IMR-90 (cell line): Measurements from ENCODE around the gene NTM. TPM values are rescaled to one million over a fixed set of nuclear protein-coding genes. Genes with fewer than 3 reads are reported as not detected.

Experiments used
- ATAC-seq: fragments of 200-7000 bp; cut with Tn5 transposase; 2 replicates; pipeline ENCODE4 v1.9.1; 2020; ENCODE audit warnings: low read depth, mild to moderate bottlenecking, moderate library complexity
- BruUV-seq: library from RNA; stranded (reverse); fragments of 400-500 nt; replicated peaks from 2 replicates; lab custom pipeline; 2021; lab: Mats Ljungman, UMichigan
- CTCF ChIA-PET: fragments of 300-600 bp; formaldehyde crosslinking; extraction: SDS; loops from one replicate; lab custom pipeline; 2021; ENCODE audit warnings: antibody characterized with exemption; lab: Yijun Ruan, JAX
- POLR2A ChIA-PET: fragments of 300-600 bp; sonication (Branson Sonifier 250); formaldehyde crosslinking; loops from one replicate; lab custom pipeline; 2022; ENCODE audit warnings: antibody characterized with exemption; ENCODE audit not compliant: unreplicated experiment; lab: Charles Lee
- DNase-seq: peaks from one replicate; pipeline ENCODE4 v3.0.0; 2013
- H2AFZ ChIP-seq: replicated peaks from 2 replicates; pipeline ENCODE3; 2013; ENCODE audit warnings: low read length, mild to moderate bottlenecking; ENCODE audit not compliant: poor library complexity
- H2AK5ac ChIP-seq: 2 replicates; pipeline ENCODE4 v1.6.1; 2013; ENCODE audit warnings: low read depth, low read length, inconsistent platforms
- H2AK9ac ChIP-seq: replicated peaks from 2 replicates; pipeline ENCODE3; 2013; ENCODE audit warnings: mild to moderate bottlenecking, low read depth, low read length, moderate library complexity; ENCODE audit not compliant: poor library complexity
- H2BK120ac ChIP-seq: 2 replicates; pipeline ENCODE4 v1.6.1; 2013; ENCODE audit warnings: low read depth, low read length, inconsistent platforms
- H2BK15ac ChIP-seq: 3 replicates; pipeline ENCODE4 v1.6.1; 2013; ENCODE audit warnings: low read depth, low read length, inconsistent platforms
- H2BK20ac ChIP-seq: 2 replicates; pipeline ENCODE4 v1.6.1; 2013; ENCODE audit warnings: low read depth, mild to moderate bottlenecking, inconsistent platforms, low read length, moderate library complexity
- H2BK5ac ChIP-seq: 2 replicates; pipeline ENCODE4 v1.6.1; 2013; ENCODE audit warnings: mild to moderate bottlenecking, low read depth, low read length, inconsistent platforms; ENCODE audit not compliant: poor library complexity, severe bottlenecking
- H3K14ac ChIP-seq: replicated peaks from 2 replicates; pipeline ENCODE4 v1.6.1; 2013; ENCODE audit warnings: low read depth, low read length, inconsistent platforms
- H3K18ac ChIP-seq: 2 replicates; pipeline ENCODE4 v1.6.1; 2013; ENCODE audit warnings: low read depth, low read length, control low read depth
- H3K23ac ChIP-seq: 2 replicates; pipeline ENCODE4 v1.6.1; 2013; ENCODE audit warnings: low read depth, low read length, inconsistent platforms
- H3K27ac ChIP-seq: 2 replicates; pipeline ENCODE4 v1.5.1; 2013; ENCODE audit warnings: mild to moderate bottlenecking, control low read depth, low read length; ENCODE audit not compliant: insufficient read depth
- H3K27me3 ChIP-seq: 2 replicates; pipeline ENCODE4 v1.6.1; 2013; ENCODE audit warnings: low read length; ENCODE audit not compliant: control insufficient read depth, insufficient read depth
- H3K36me3 ChIP-seq: 2 replicates; pipeline ENCODE4 v1.6.1; 2013; ENCODE audit warnings: low read length, mixed read lengths; ENCODE audit not compliant: control insufficient read depth, insufficient read depth
- H3K4ac ChIP-seq: 2 replicates; pipeline ENCODE4 v1.6.1; 2013; ENCODE audit warnings: low read depth, low read length, inconsistent platforms
- H3K4me1 ChIP-seq: 2 replicates; pipeline ENCODE4 v1.6.1; 2013; ENCODE audit warnings: low read length, mixed read lengths; ENCODE audit not compliant: control insufficient read depth, insufficient read depth
- H3K4me2 ChIP-seq: 2 replicates; pipeline ENCODE4 v1.6.1; 2013; ENCODE audit warnings: low read depth, mild to moderate bottlenecking, control low read depth, low read length, moderate library complexity
- H3K4me3 ChIP-seq: 2 replicates; pipeline ENCODE4 v1.5.1; 2013; ENCODE audit warnings: low read depth, mild to moderate bottlenecking, control low read depth, low read length, moderate library complexity; ENCODE audit not compliant: insufficient read depth
- H3K56ac ChIP-seq: 2 replicates; pipeline ENCODE4 v1.6.1; 2013; ENCODE audit warnings: low read length, inconsistent platforms; ENCODE audit not compliant: insufficient read depth; ENCODE audit errors: extremely low read depth
- H3K79me1 ChIP-seq, 2 experiments: 2 replicates each; pipeline ENCODE4 v1.6.1; 2013; ENCODE audit warnings: low read length in 2 of 2, inconsistent platforms in 1 of 2, low read depth in 1 of 2
- H3K9ac ChIP-seq: 2 replicates; pipeline ENCODE4 v1.6.1; 2013; ENCODE audit warnings: low read depth, low read length, control low read depth
- H3K9me1 ChIP-seq: 2 replicates; pipeline ENCODE4 v1.6.1; 2013; ENCODE audit warnings: low read length, inconsistent platforms; ENCODE audit not compliant: insufficient read depth
- H3K9me3 ChIP-seq: 2 replicates; pipeline ENCODE4 v1.6.1; 2013; ENCODE audit warnings: low read length; ENCODE audit not compliant: control insufficient read depth, insufficient read depth
- H4K20me1 ChIP-seq: 2 replicates; pipeline ENCODE4 v1.6.1; 2013; ENCODE audit warnings: low read length, inconsistent platforms; ENCODE audit not compliant: insufficient read depth
- H4K5ac ChIP-seq: 2 replicates; pipeline ENCODE4 v1.6.1; 2013; ENCODE audit warnings: mild to moderate bottlenecking, low read depth, low read length, control low read depth
- H4K8ac ChIP-seq, 2 experiments: 2 replicates each; pipeline ENCODE4 v1.6.1; 2013; ENCODE audit warnings: low read depth in 2 of 2, low read length in 2 of 2, control low read depth in 1 of 2, inconsistent platforms in 1 of 2
- H4K91ac ChIP-seq: 2 replicates; pipeline ENCODE4 v1.6.1; 2013; ENCODE audit warnings: low read depth, low read length, inconsistent platforms; ENCODE audit not compliant: insufficient read depth
- BHLHE40 ChIP-seq: fragments of 150-350 bp; IDR thresholded peaks from 2 replicates; pipeline ENCODE4 v1.6.1; 2016; ENCODE audit warnings: mild to moderate bottlenecking, low read depth, low read length
- CEBPB ChIP-seq: IDR thresholded peaks from 2 replicates; pipeline ENCODE4 v1.6.1; 2012; ENCODE audit warnings: low read depth, low read length, improper control_type of control experiment
- CTCF ChIP-seq: conservative IDR thresholded peaks from 2 replicates; pipeline ENCODE4 v1.5.1; 2012; ENCODE audit warnings: mild to moderate bottlenecking, low read depth, low read length, improper control_type of control experiment
- FOS ChIP-seq: fragments of 150-350 bp; IDR thresholded peaks from 2 replicates; pipeline ENCODE4 v1.6.1; 2016; ENCODE audit warnings: low read depth, low read length
- MAFK ChIP-seq: IDR thresholded peaks from 2 replicates; pipeline ENCODE4 v1.6.1; 2012; ENCODE audit warnings: low read depth, low read length, improper control_type of control experiment
- MAZ ChIP-seq: IDR thresholded peaks from 2 replicates; pipeline ENCODE4 v1.6.1; 2012; ENCODE audit warnings: low read depth, mild to moderate bottlenecking, low read length, improper control_type of control experiment, moderate library complexity, borderline replicate concordance
- MXI1 ChIP-seq: IDR thresholded peaks from 2 replicates; pipeline ENCODE4 v1.6.1; 2012; ENCODE audit warnings: low read depth, mild to moderate bottlenecking, low read length, moderate library complexity, borderline replicate concordance
- NFE2L2 ChIP-seq: fragments of 150-350 bp; IDR thresholded peaks from 2 replicates; pipeline ENCODE4 v1.6.1; 2016; ENCODE audit warnings: low read depth, mild to moderate bottlenecking, low read length
- POLR2A ChIP-seq: IDR thresholded peaks from 2 replicates; pipeline ENCODE4 v1.6.1; 2012; ENCODE audit warnings: mild to moderate bottlenecking, low read depth, low read length
- RAD21 ChIP-seq: IDR thresholded peaks from 2 replicates; pipeline ENCODE4 v1.6.1; 2012; ENCODE audit warnings: low read length, improper control_type of control experiment
- RCOR1 ChIP-seq: IDR thresholded peaks from 2 replicates; pipeline ENCODE4 v1.6.1; 2012; ENCODE audit warnings: mild to moderate bottlenecking, low read length, improper control_type of control experiment; ENCODE audit not compliant: insufficient replicate concordance
- RFX5 ChIP-seq: IDR thresholded peaks from 2 replicates; pipeline ENCODE4 v1.8.0; 2012; ENCODE audit warnings: low read depth, mild to moderate bottlenecking, low read length, moderate library complexity
- SMC3 ChIP-seq: fragments of 150-350 bp; IDR thresholded peaks from 2 replicates; pipeline ENCODE4 v1.6.1; 2016; ENCODE audit warnings: low read depth, mild to moderate bottlenecking, antibody characterized with exemption, low read length, moderate library complexity
- USF2 ChIP-seq: fragments of 150-350 bp; IDR thresholded peaks from 2 replicates; pipeline ENCODE4 v1.6.1; 2017; ENCODE audit warnings: mild to moderate bottlenecking, antibody characterized with exemption, low read length, low read depth
- WGBS, 2 experiments: methylation state at CpG; one replicate each; pipeline versions ENCODE4 v1.1.5 to v1.1.7; 2013; ENCODE audit warnings: missing lambda C conversion rate in 2 of 2; ENCODE audit not compliant: insufficient read length in 1 of 2; ENCODE audit errors: extremely low coverage in 2 of 2; 5-methylcytosine and 5-hydroxymethylcytosine counted together
- dilution Hi-C: fragments of 300-500 bp; cut with HindIII; formaldehyde crosslinking; loops from one replicate; pipeline ENCODE4 v1.14.3; 2018; ENCODE audit warnings: low sequenced_read_pairs; ENCODE audit not compliant: unreplicated experiment
- in situ Hi-C: fragments of 300-500 bp; cut with MboI; formaldehyde crosslinking; loops from 3 replicates; pipeline ENCODE4 v1.14.3; 2019; ENCODE audit warnings: low sequenced_read_pairs, inconsistent platforms, mixed read lengths
- intact Hi-C: fragments of 100-400 bp; cut with micrococcal nuclease; formaldehyde crosslinking; loops from 2 replicates; pipeline ENCODE4 v1.10.0; 2022
- polyA plus RNA-seq, 3 experiments: library from polyadenylated mRNA; depleted of rRNA; stranded (reverse); fragments of >200 nt; gene quantifications; 2 replicates each; pipeline ENCODE4 v1.2.3, GENCODE V29; 2012; ENCODE audit warnings: low replicate concordance in 1 of 3
- total RNA-seq: library from RNA; depleted of rRNA; stranded (reverse); fragments of >200 nt; gene quantifications from 2 replicates; pipeline ENCODE4 v1.2.3, GENCODE V29; 2012

Gene NTM
- total and polyA plus RNA-seq, 2 of the 4 experiments (the other 2 are of a cell fraction): 19.5 to 25.5 TPM

GRCh38 chr11:131468565-131468964, 98.2 kb downstream of the NTM start:
- POLR2A ChIA-PET: no interaction called here
- DNase-seq: no peak

More at GRCh38 chr11:131468565-131468964, 98.2 kb downstream of the NTM start:
- no peak overlapping the region for H2AFZ ChIP-seq
- H3K18ac ChIP-seq: no peak overlapping the region
- dilution Hi-C loops: no loop called here
- H3K9me3 ChIP-seq: no peaks in the 10 kb centered on the region
- H3K9me1 ChIP-seq: no peaks in the 10 kb centered on the region
- no peak overlapping the region for H2BK15ac ChIP-seq
- H3K56ac ChIP-seq: no peak overlapping the region
- H2AK9ac ChIP-seq: no peak overlapping the region
- no peak overlapping the region for H4K91ac ChIP-seq
- no peak overlapping the region for H3K4me3 ChIP-seq
- no peak overlapping the region for H3K14ac ChIP-seq
- H2BK20ac ChIP-seq: no peak overlapping the region
- no peak overlapping the region for H3K4ac ChIP-seq
- ATAC-seq: no peak
- H3K79me1 ChIP-seq: no peaks in the 10 kb centered on the region
- no peak overlapping the region for H2AK5ac ChIP-seq
- no peak overlapping the region for H3K23ac ChIP-seq
- in situ Hi-C loops: no loop called here
- H3K9ac ChIP-seq: no peak overlapping the region
- H4K5ac ChIP-seq: no peak overlapping the region
- H3K27ac ChIP-seq: no peak overlapping the region
- no peaks in the 10 kb centered on the region for H4K20me1 ChIP-seq
- no TSS peak for BruUV-seq
- H3K4me2 ChIP-seq: no peak overlapping the region
- no peak overlapping the region for H4K8ac ChIP-seq
- no peaks in the 10 kb centered on the region for H3K4me1 ChIP-seq
- intact Hi-C loops: no loop called here
- no peak overlapping the region for H2BK5ac ChIP-seq
- H3K27me3 ChIP-seq: peaks cover 3% of the 10 kb centered on the region
- H2BK120ac ChIP-seq: no peak overlapping the region
- H3K36me3 ChIP-seq: no peaks in the 10 kb centered on the region
- WGBS, 2 experiments: 17% methylated on average over 1 of the region's 2 CpGs; no CpG with 5 or more reads in 1 of the 2 experiments
- CTCF ChIA-PET: interaction anchor here (0.7 kb wide), 1 partner anchor 11 kb away, joined by 3 read pairs; no protein-coding TSS in a partner anchor
- no peak for TF ChIP-seq MAZ
- TF ChIP-seq RAD21: no peak
- no peak for TF ChIP-seq CEBPB
- TF ChIP-seq MXI1: no peak
- no peak for TF ChIP-seq RCOR1
- TF ChIP-seq RFX5: no peak
- no peak for TF ChIP-seq FOS
- TF ChIP-seq USF2: no peak
- no peak for TF ChIP-seq BHLHE40
- TF ChIP-seq CTCF: no peak
- TF ChIP-seq NFE2L2: no peak
- no peak for TF ChIP-seq MAFK
- TF ChIP-seq SMC3: no peak
- TF ChIP-seq POLR2A: no peak
